Transverse colon (tissue), 4 donors: ENCODE measurements around the gene PRPSAP2. TPM values are rescaled to one million over a fixed set of nuclear protein-coding genes. Genes with fewer than 3 reads are reported as not detected.

ENCODE experiments used
- DNase-seq: peaks from one replicate; pipeline ENCODE4 v3.0.0-alpha.2; 2019
- H3K27ac ChIP-seq, 4 donors: fragments of 200-600 bp; sonication (generic); 2 replicates each; pipeline ENCODE4 v1.5.1; 2016 to 2018; ENCODE audit warnings: inconsistent platforms in 4 of 4
- H3K27me3 ChIP-seq: fragments of 200-600 bp; sonication (generic); 2 replicates; pipeline ENCODE4 v1.5.1; 2017; ENCODE audit warnings: inconsistent platforms
- H3K36me3 ChIP-seq, 4 donors: fragments of 200-600 bp; sonication (generic); 2 replicates each; pipeline ENCODE4 v1.5.1; 2017 to 2019; ENCODE audit warnings: inconsistent platforms in 4 of 4
- H3K4me1 ChIP-seq, 4 donors: fragments of 200-600 bp; sonication (generic); 2 replicates each; pipeline ENCODE4 v1.5.1; 2017 to 2020; ENCODE audit warnings: inconsistent platforms in 4 of 4
- H3K4me3 ChIP-seq, 4 donors: fragments of 200-600 bp; sonication (generic); 1 replicate in 1 of 4; 2 replicates in 3 of 4; pipeline versions ENCODE4 v1.5.1 to v1.6.1; 2017 to 2019; ENCODE audit warnings: inconsistent platforms in 4 of 4
- H3K9me3 ChIP-seq, 2 donors: fragments of 200-600 bp; sonication (generic); 2 replicates each; pipeline ENCODE4 v1.5.1; 2017 to 2019; ENCODE audit warnings: inconsistent platforms in 2 of 2
- EP300 ChIP-seq: sonication (generic); formaldehyde crosslinking; IDR thresholded peaks from one replicate; pipeline ENCODE4 v1.6.1; 2017; ENCODE audit warnings: antibody characterized with exemption, low read depth
- POLR2A ChIP-seq: fragments of 450-650 bp; IDR thresholded peaks from one replicate; pipeline ENCODE4 v1.6.1; 2016; ENCODE audit warnings: antibody characterized with exemption, mild to moderate bottlenecking, moderate library complexity
- POLR2AphosphoS5 ChIP-seq, 3 donors: sonication (generic); formaldehyde crosslinking; IDR thresholded peaks; one replicate each; pipeline ENCODE4 v1.6.1; 2016; ENCODE audit warnings: antibody characterized with exemption in 3 of 3
- WGBS, 2 donors: methylation state at CpG; one replicate each; pipeline ENCODE4 v1.1.5; 2018; ENCODE audit warnings: low coverage in 1 of 2; 5-methylcytosine and 5-hydroxymethylcytosine counted together
- in situ Hi-C, 4 donors: fragments of 200-750 bp; cut with MboI; loops; one replicate each; pipeline versions ENCODE4 v1.15.0 to v1.15.1; 2017; ENCODE audit warnings: low sequenced_read_pairs in 3 of 4, low pct_ligation_motif_present in 1 of 4, low pct_unique_long_range_greater_than_20kb in 1 of 4
- intact Hi-C: fragments of 100-400 bp; cut with DNase I; formaldehyde crosslinking; loops from one replicate; pipeline ENCODE4 v1.15.1; 2023; ENCODE audit warnings: low total_unique reads
- total RNA-seq, 4 donors: library from RNA; depleted of rRNA; stranded (reverse); fragments of >200 nt; gene quantifications; one replicate each; pipeline ENCODE4 v1.1.0, GENCODE V29; 2016
- TF ChIP-seq, protein P1 (sequence below), 5 experiments: fragments of 200-600 bp in 3 of 5; fragments of 450-650 bp in 2 of 5; sonication (generic) in 3 of 5; IDR thresholded peaks; 1 replicate in 2 of 5; 2 replicates in 3 of 5; pipeline ENCODE4 v1.5.1; 2016 to 2017; ENCODE audit warnings: antibody characterized with exemption in 5 of 5, inconsistent platforms in 3 of 5, mild to moderate bottlenecking in 2 of 5, moderate library complexity in 1 of 5

PRPSAP2 gene
- total RNA-seq, 4 donors from 2014 or later = 22.4 to 77.0 (median 27.2) TPM

DNA sequence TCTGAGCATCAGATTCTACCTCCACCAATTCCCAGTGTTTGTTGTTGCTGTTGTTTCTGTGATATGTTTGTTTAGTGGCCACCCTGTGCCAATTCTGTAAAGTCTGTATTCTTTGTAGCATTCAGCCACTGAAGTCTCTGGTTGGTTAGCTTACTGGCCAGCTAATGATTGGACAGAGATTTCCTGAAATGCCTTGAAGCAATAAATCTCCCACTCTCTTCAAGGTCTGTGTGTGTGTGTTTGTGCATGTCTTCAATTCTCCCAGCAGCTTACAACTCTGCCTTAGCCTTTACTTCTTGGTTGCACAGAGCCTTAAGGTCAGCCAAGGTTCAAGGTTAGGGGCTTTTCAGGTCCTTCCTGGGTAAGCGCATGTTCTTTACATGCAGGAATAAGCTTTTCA is 38.2 kb downstream of the PRPSAP2 start:
- no peaks in the 10 kb centered on the region for H3K9me3 ChIP-seq
- peaks cover 0 to 4% (median 0%) of the 10 kb centered on the region in 4 donors for H3K4me1 ChIP-seq
- WGBS, 2 donors = 100% methylated on average over 1 of the region's 1 CpG
- intact Hi-C loops = no loop called here
- peaks cover 0 to 24% (median 3%) of the 10 kb centered on the region in 4 donors for H3K36me3 ChIP-seq
- no peaks in the 10 kb centered on the region for H3K27me3 ChIP-seq
- no peak for DNase-seq
- TF ChIP-seq POLR2A = no peak
- TF ChIP-seq POLR2AphosphoS5 (IDR thresholded peaks at IDR 0.05) = no peak
- TF ChIP-seq, protein P1, sequence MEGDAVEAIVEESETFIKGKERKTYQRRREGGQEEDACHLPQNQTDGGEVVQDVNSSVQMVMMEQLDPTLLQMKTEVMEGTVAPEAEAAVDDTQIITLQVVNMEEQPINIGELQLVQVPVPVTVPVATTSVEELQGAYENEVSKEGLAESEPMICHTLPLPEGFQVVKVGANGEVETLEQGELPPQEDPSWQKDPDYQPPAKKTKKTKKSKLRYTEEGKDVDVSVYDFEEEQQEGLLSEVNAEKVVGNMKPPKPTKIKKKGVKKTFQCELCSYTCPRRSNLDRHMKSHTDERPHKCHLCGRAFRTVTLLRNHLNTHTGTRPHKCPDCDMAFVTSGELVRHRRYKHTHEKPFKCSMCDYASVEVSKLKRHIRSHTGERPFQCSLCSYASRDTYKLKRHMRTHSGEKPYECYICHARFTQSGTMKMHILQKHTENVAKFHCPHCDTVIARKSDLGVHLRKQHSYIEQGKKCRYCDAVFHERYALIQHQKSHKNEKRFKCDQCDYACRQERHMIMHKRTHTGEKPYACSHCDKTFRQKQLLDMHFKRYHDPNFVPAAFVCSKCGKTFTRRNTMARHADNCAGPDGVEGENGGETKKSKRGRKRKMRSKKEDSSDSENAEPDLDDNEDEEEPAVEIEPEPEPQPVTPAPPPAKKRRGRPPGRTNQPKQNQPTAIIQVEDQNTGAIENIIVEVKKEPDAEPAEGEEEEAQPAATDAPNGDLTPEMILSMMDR (IDR thresholded peaks at IDR 0.05) = no peak
- TF ChIP-seq EP300 = no peak
- no peak overlapping the region for H3K4me3 ChIP-seq
- in situ Hi-C loops = no loop called here
- no peak overlapping the region for H3K27ac ChIP-seq

DNA sequence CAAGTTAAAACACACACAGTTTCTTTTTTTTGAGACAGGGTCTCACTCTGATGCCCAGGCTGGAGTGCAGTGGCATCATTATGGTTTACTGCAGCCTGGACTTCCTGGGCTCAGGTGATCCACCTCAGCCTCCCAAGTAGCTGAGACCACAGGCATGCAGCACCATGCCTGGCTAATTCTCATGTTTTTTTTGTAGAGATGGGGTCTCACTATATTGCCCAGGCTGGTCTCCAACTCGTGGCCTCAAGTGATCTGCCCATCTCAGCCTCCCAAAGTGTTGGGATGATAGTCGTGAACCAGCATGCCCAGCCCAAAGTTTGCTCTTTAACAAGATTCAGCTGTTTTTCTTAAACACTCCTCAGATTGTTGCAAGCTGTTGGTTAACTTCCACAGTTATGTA is 39.0 kb downstream of the PRPSAP2 start:
- in situ Hi-C loops (no loop called here), intact Hi-C loops (no loop called here)
- Histone ChIP-seq H3K27me3 (no peaks in the 10 kb centered on the region), H3K27ac (no peak overlapping the region), H3K36me3 (peaks cover 0 to 20% (median 3%) of the 10 kb centered on the region in 4 donors), H3K4me3 (no peak overlapping the region), H3K9me3 (no peaks in the 10 kb centered on the region), H3K4me1 (peaks cover 0 to 10% (median 0%) of the 10 kb centered on the region in 4 donors)
- 87% methylated on average over 2 of the region's 2 CpGs; no CpG with 5 or more reads in 1 of the 2 donors for WGBS, 2 donors
- TF ChIP-seq POLR2A (no peak), EP300 (no peak), POLR2AphosphoS5 (IDR thresholded peaks at IDR 0.05) (no peak)
- TF ChIP-seq, protein P1 (IDR thresholded peaks at IDR 0.05) = no peak
- no peak for DNase-seq

DNA sequence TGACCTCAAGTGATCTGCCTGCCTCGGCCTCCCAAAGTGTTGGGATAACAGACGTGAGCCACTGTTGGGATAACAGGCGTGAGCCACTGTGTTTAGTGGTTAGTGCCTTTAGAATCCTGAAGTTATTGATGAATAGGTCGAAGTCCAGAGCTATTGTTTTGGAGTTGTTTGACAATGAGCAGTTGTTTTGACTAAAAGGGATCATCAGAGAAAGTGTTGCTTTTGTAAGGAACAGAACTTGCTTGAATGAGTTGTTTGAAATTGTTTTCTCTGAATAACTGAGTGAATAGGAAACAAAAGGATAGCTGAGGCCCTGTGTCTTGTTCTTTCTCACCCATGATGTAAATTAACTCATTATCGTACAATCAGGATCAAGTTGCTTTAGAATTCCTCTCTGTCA is 46.6 kb downstream of the PRPSAP2 start:
- H3K36me3 ChIP-seq = peaks cover 0 to 19% (median 2%) of the 10 kb centered on the region in 4 donors
- H3K9me3 ChIP-seq = no peaks in the 10 kb centered on the region
- DNase-seq = no peak
- 89 to 91% methylated on average over 3 to 5 of the region's 5 CpGs for WGBS, 2 donors
- TF ChIP-seq POLR2A (no peak), EP300 (no peak), POLR2AphosphoS5 (IDR thresholded peaks at IDR 0.05) (no peak)
- TF ChIP-seq, protein P1 (IDR thresholded peaks at IDR 0.05) = no peak
- in situ Hi-C loops = no loop called here
- no peak overlapping the region for H3K4me3 ChIP-seq
- H3K4me1 ChIP-seq = peaks cover 0 to 11% (median 0%) of the 10 kb centered on the region in 4 donors
- intact Hi-C loops = no loop called here
- no peaks in the 10 kb centered on the region for H3K27me3 ChIP-seq
- H3K27ac ChIP-seq = no peak overlapping the region

DNA sequence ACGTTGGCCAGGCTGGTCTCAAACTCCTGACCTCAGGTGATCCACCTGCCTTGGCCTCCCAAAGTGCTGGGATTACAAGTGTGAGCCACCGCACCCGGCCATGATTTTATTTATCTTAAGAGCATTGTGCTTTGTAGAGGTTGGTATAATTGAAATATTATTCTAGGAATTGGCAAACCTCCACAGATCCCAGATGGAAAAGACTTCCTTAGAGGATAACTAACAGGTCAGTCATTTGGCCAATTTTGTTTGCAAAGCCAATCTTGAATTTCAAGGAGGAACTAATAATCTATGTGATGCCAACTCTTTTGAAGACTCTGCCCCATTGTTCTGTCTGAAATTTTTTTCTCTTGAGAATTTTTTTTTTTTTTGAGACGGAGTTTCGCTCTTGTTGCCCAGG is 47.3 kb downstream of the PRPSAP2 start:
- H3K36me3 ChIP-seq = peaks cover 0 to 19% (median 2%) of the 10 kb centered on the region in 4 donors
- TF ChIP-seq POLR2AphosphoS5 (IDR thresholded peaks at IDR 0.05) = no peak
- no peak for TF ChIP-seq POLR2A
- TF ChIP-seq, protein P1 (IDR thresholded peaks at IDR 0.05) = no peak
- in situ Hi-C loops = no loop called here
- no peak overlapping the region for H3K4me3 ChIP-seq
- peaks cover 0 to 10% (median 0%) of the 10 kb centered on the region in 4 donors for H3K4me1 ChIP-seq
- no peaks in the 10 kb centered on the region for H3K27me3 ChIP-seq
- H3K27ac ChIP-seq = no peak overlapping the region
- whole genome bisulfite sequencing, 2 donors = 83 to 90% methylated on average over 3 to 5 of the region's 5 CpGs
- no peaks in the 10 kb centered on the region for H3K9me3 ChIP-seq
- intact Hi-C loops = no loop called here
- DNase-seq = no peak
